Daoy (cell line): Measurements from ENCODE around the gene SELENOP. TPM values are rescaled to one million over a fixed set of nuclear protein-coding genes. Genes with fewer than 3 reads are reported as not detected.
"Not testable (repeated sequence)": the region's sequence is repeated elsewhere in the genome, so short reads cannot be mapped to it uniquely, and the experiment has no call there.

ENCODE experiments used
- DNase-seq: peaks from one replicate; pipeline ENCODE4 v3.0.0-alpha.2; 2015; ENCODE audit warnings: low read depth
- total RNA-seq: library from RNA; depleted of rRNA; stranded (reverse); fragments of >200 nt; shearing (Covaris generic); gene quantifications from 2 replicates; pipeline ENCODE4 v1.2.3, GENCODE V29; 2014; rRNA removed

SELENOP gene
- not detected in 2 replicates for total RNA-seq

- no peak for DNase-seq
Observed at GRCh38 chr5:42811591-42812446, at the start of gene SELENOP. Gene SELENOP, minus strand, starts transcription at chr5:42811892. Its CDS starts 3,539 bp downstream, at chr5:42808353.

- no peak for DNase-seq
Observed at GRCh38 chr5:42858687-42859086, 47.0 kb upstream of the SELENOP start.

GRCh38 chr5:42858031-42858643 lies 46.4 kb upstream of the SELENOP start:
- no peak for DNase-seq

- DNase-seq: no peak
Observed at GRCh38 chr5:42855811-42856210, 44.1 kb upstream of the SELENOP start.

- no peak for DNase-seq
Observed at GRCh38 chr5:42855386-42855785, 43.7 kb upstream of the SELENOP start.

- no peak for DNase-seq
Observed at GRCh38 chr5:42854795-42855194, 43.1 kb upstream of the SELENOP start.

GRCh38 chr5:42852826-42853225 lies 41.1 kb upstream of the SELENOP start:
- no peak for DNase-seq

GRCh38 chr5:42851481-42851880 lies 39.8 kb upstream of the SELENOP start:
- no peak for DNase-seq

GRCh38 chr5:42848545-42848944 lies 36.9 kb upstream of the SELENOP start:
- no peak for DNase-seq

- not testable (repeated sequence) for DNase-seq
Observed at GRCh38 chr5:42844408-42844807, 32.7 kb upstream of the SELENOP start.

GRCh38 chr5:42843675-42844292 lies 32.1 kb upstream of the SELENOP start:
- DNase-seq: no peak

- DNase-seq: no peak
Observed at GRCh38 chr5:42842921-42843641, 31.4 kb upstream of the SELENOP start.

GRCh38 chr5:42840842-42841567 lies 29.3 kb upstream of the SELENOP start:
- DNase-seq: no peak

- no peak for DNase-seq
Observed at GRCh38 chr5:42840269-42840668, 28.6 kb upstream of the SELENOP start.

- no peak for DNase-seq
Observed at GRCh38 chr5:42839196-42839595, 27.5 kb upstream of the SELENOP start.

- no peak for DNase-seq
Observed at GRCh38 chr5:42837601-42838000, 25.9 kb upstream of the SELENOP start.

- DNase-seq: no peak
Observed at GRCh38 chr5:42836070-42836769, 24.5 kb upstream of the SELENOP start.

- no peak for DNase-seq
Observed at GRCh38 chr5:42832060-42832459, 20.4 kb upstream of the SELENOP start.

- DNase-seq: no peak
Observed at GRCh38 chr5:42830924-42831323, 19.2 kb upstream of the SELENOP start.

GRCh38 chr5:42828671-42829070 lies 17.0 kb upstream of the SELENOP start:
- no peak for DNase-seq
